Glomerular visceral epithelial cell (primary cell): Measurements from ENCODE around the gene NHLRC2.
"Not testable (repeated sequence)": the region's sequence is repeated elsewhere in the genome, so short reads cannot be mapped to it uniquely, and the experiment has no call there.

Source experiments
- DNase-seq: peaks from one replicate; pipeline ENCODE4 v3.0.0-alpha.2; 2016; ENCODE audit errors: extremely low spot score

The NHLRC2 gene

DNA sequence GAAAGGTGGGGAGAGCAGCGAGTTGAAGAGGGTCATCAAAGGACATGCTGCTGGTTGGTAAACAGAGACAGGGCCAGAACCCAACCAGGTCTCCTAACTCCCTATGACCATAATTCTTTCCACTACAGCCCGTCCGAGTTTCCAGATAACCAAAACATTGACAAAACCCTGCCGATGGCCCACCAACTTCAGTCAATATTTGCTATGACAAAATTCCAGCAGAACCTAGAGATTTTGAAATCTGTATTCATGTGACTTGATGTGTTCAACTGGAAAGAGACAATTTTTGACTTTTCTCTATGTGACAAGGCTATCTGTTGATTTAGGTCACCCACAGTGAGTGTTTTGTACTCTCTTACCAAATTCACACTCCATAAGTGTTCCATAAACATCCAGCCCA is 86.7 kb downstream of the NHLRC2 start:
- no peak for DNase-seq

DNA sequence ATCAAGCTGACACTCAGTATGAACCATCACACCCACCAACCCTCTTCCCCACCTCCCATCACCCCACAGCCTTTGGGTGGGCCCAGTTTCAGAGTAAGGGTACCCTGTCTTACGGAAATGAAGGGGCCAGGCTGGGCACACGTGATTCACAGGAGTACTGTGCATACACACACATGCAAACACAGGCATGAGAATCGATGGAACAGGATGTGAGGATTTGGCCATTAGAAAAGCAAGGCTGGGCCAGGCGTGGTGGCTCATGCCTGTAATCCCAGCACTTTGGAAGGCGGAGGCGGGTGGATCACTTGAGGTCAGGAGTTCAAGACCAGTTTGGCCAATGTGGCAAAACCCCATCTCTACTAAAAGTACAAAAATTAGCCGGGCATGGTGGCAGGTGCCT is 88.7 kb downstream of the NHLRC2 start:
- DNase-seq = not testable (repeated sequence)

GRCh38 chr10:113945075-113945686 is 90.7 kb downstream of the NHLRC2 start:
- peak; percentile 76 for DNase-seq

GRCh38 chr10:113945687-113946085 is 91.2 kb downstream of the NHLRC2 start:
- no peak for DNase-seq

GRCh38 chr10:113947184-113948041 is 93.0 kb downstream of the NHLRC2 start:
- no peak for DNase-seq

- no peak for DNase-seq
Measured at GRCh38 chr10:113948048-113948447, 93.6 kb downstream of the NHLRC2 start.

- no peak for DNase-seq
Measured at GRCh38 chr10:113950268-113950667, 95.8 kb downstream of the NHLRC2 start.

- no peak for DNase-seq
Measured at GRCh38 chr10:113953505-113954272, 99.2 kb downstream of the NHLRC2 start.

DNA sequence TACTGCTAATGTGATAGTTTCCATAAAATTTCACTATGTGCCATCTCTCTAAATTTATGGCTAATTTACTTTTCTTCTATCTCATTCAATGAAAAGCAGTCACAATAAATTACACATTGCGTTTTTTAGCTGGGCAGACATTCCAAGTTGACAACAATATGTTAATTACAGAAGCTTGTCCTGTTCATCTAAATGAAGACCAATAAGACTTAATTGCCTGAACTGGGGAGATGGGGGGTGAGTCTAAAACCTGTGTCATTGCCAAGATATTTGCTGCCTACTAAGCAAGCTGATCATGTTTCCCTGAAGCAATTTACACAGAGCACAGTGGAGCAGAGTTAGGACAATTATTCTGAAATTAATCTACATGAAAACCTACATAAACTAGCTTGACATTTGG is 99.9 kb downstream of the NHLRC2 start:
- no peak for DNase-seq

DNA sequence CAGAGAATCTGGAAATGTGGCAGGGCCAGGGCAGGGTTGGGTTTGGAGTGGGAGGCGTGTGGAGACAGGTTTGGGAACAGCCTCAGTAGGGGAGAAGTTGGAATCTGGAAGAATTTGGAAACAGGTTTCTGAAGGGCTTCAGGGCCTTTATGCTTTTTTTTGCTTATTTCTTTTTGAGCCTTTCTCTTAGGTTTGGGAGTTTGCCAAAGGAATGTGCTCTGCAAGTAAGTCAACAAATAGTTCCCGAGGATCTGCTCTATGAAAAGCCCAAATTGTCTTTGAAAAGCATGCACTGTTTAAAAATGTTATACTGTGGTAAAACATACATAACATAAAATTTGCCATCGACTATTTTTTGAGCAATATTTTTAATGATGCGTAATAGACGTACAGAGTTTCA is 102.6 kb downstream of the NHLRC2 start:
- DNase-seq = peak; percentile 28

DNA sequence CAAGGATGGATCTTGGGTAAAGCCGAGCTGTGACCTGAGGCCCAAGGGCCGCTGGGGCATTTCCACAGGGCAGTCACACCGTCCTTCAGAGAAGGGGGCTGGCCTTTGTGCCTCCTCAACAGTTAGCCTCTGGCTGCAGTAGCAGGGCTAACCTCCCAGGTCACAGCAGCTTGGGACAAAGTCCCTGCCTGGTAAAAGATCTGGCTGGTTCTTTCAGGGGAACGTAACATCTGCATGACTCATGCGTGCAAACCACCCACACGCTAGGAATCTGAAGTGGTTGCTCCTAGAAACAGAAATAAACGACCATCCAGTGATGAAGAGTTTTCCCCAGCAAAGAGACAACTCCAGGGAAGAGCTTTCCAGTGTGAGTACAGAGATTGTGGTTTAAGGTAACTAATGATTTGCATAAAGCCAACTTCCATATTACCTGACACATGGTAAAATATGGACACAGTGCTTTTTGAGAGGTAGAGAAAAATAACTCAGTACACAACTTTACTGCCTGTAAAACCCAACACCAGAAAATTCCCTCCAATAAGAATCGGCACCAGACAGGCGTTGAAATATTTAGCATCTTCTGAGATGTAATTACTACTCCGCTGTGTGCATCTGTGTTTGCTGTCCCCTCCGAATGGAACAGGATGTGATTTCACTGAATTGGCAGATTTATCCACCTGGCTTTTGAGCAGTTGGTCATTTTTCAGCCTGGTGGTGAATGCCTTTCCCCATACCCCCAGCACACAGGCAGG is 104.3 kb downstream of the NHLRC2 start:
- peak; percentile 91 for DNase-seq

DNA sequence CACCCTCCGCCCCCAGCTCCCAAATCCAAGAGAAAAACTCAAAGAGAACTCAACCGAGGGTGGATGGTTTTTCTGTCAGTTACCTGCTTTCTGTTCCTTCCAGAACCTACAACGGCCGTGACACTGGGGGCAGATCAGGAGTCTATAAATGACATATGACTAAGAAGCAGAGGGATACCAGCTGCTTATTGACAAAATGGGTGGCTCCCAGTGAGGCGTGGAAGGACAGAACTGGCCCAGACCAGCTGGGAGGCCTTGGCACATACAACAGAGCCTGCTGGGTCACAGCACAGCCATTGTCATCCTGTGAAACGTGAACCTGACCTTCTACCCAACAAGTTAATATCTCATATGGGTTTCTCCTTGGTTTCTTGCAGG is 104.9 kb downstream of the NHLRC2 start:
- no peak for DNase-seq

- peak; percentile 54 for DNase-seq
Measured at GRCh38 chr10:113960617-113961181, 106.2 kb downstream of the NHLRC2 start.

- no peak for DNase-seq
Measured at GRCh38 chr10:113961182-113962031, 106.9 kb downstream of the NHLRC2 start.

GRCh38 chr10:113965077-113965476 is 110.6 kb downstream of the NHLRC2 start:
- DNase-seq = no peak

DNA sequence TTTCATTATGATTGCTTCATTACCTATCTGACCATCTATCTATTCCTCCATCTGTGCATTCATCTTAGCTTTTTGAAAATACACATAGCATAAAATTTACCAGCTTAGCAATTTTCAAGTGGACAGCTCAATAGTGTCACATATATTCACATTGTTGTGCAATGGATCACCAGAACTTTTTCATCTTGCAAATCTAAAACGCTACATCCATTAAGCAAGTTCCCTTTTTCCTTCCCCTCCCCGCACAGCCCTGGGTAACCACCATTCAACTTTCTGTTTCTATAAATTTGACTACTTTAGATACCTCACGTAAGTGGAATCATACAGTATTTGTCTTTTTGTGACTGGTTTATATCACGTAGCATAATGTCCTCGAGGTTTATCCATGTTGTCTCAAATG is 111.2 kb downstream of the NHLRC2 start:
- no peak for DNase-seq
